ENCODE data around the gene ZDHHC14.
"Not testable (repeated sequence)": the region's sequence is repeated elsewhere in the genome, so short reads cannot be mapped to it uniquely, and the experiment has no call there.

The ZDHHC14 gene

DNA sequence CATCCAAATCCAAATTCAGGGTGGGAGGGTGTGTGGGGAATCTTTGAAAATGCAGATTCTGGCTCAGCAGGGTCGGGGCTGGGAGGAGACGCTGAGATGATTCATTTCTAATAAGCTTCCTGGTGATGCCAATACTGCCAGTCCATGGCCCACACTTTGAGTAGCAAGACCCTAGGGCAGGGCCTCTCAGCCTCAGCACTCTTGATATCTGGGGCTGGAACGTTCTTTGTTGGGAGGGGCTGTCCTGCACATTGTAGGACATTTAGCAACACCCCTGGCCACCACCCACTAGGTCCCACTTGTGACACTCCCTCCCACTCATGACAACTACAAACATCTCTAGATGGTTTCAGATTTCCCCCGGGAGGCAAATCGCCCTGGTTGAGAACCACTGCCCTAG lies 191.0 kb downstream of the ZDHHC14 start:
- no peak overlapping the region for H4K91ac ChIP-seq (ENCODE audit: low read depth, low read length, poor library complexity)
- no peaks in the 10 kb centered on the region for H3K9me3 ChIP-seq (replicated peaks in 1 of 2; ENCODE audit: control insufficient read depth in 2 of 2, insufficient read depth in 1 of 2, low read depth in 1 of 2, low read length in 2 of 2)
- H2BK12ac ChIP-seq (ENCODE audit: low read length): no peak overlapping the region
- H4K8ac ChIP-seq (ENCODE audit: low read depth, low read length): no peak overlapping the region
- H2BK15ac ChIP-seq (ENCODE audit: low read length): no peak overlapping the region
- peaks cover 3% of the 10 kb centered on the region for H3K79me1 ChIP-seq (ENCODE audit: low read depth, low read length)
- no peaks in the 10 kb centered on the region for H3K27me3 ChIP-seq (ENCODE audit: control insufficient read depth in 3 of 3, insufficient read depth in 3 of 3, low read depth in 1 of 3, low read length in 3 of 3)
- no peak overlapping the region for H3K4ac ChIP-seq (ENCODE audit: low read length)
- no peak overlapping the region for H2BK5ac ChIP-seq (ENCODE audit: low read length)
- no peak for DNase-seq (ENCODE audit: low spot score)
- no peak overlapping the region for H3K18ac ChIP-seq (ENCODE audit: low read length)
- peak overlapping the region; percentile 52 for H2AK5ac ChIP-seq (ENCODE audit: low read depth, low read length)
- H2BK120ac ChIP-seq (ENCODE audit: low read depth, low read length): no peak overlapping the region
- H3K23ac ChIP-seq (ENCODE audit: low read depth, low read length, poor library complexity): no peak overlapping the region
- H3K4me1 ChIP-seq (ENCODE audit: control insufficient read depth in 2 of 2, insufficient read depth in 1 of 2, low read depth in 1 of 2, low read length in 2 of 2): peaks cover 0 to 2% of the 10 kb centered on the region in 2 donors
- H3K27ac ChIP-seq (replicated peaks; ENCODE audit: low read length): no peak overlapping the region
- H2AFZ ChIP-seq (ENCODE audit: low read length): no peak overlapping the region
- H3K4me3 ChIP-seq (ENCODE audit: low read length in 2 of 2): no peak overlapping the region
- no peak overlapping the region for H3K14ac ChIP-seq (ENCODE audit: low read length)
- no CpG with 5 or more reads among the region's 5 CpGs for WGBS, 2 donors (ENCODE audit: extremely low coverage in 2 of 2, insufficient read length in 2 of 2, insufficient replicate concordance in 1 of 2)
- H3K36me3 ChIP-seq (replicated peaks in 1 of 2; ENCODE audit: control insufficient read depth in 2 of 2, insufficient read depth in 2 of 2, low read length in 2 of 2): no peaks in the 10 kb centered on the region
- no peak overlapping the region for H3K9ac ChIP-seq (ENCODE audit: low read depth, low read length, poor library complexity)
- no peak overlapping the region for H3K4me2 ChIP-seq (ENCODE audit: insufficient read depth, low read length, poor library complexity, severe bottlenecking)

DNA sequence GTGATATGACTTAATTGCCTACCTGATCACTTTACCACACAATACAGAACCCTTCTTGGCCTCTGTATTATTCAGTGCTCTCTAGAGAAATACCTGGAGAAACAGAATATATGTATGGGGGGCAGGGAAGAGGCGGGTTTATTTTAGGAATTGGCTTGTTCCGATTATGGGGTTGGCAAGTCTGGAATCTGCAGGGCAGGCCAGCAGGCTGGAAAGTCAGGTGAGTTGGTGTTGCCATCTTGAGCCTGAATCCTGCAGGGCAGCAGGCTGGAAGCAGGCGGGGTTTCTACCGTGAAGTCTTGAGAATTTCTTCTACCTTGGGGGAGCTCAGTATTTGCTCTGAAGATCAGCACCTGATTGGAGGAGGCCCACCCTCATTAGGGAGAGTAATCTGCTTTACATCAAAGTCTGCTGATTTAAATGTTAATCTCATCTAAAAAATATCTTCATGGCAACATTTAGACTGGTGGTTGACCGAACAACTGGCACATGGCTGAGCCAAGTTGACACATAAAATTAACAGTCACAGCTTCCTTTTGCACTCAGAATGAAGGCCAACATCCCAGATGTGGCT lies 193.9 kb downstream of the ZDHHC14 start:
- Histone ChIP-seq H3K4ac (ENCODE audit: low read length) (no peak overlapping the region), H3K79me1 (ENCODE audit: low read depth, low read length) (peaks cover 3% of the 10 kb centered on the region), H2AK5ac (ENCODE audit: low read depth, low read length) (no peak overlapping the region), H3K18ac (ENCODE audit: low read length) (no peak overlapping the region), H4K91ac (ENCODE audit: low read depth, low read length, poor library complexity) (no peak overlapping the region), H2BK12ac (ENCODE audit: low read length) (no peak overlapping the region), H2AFZ (ENCODE audit: low read length) (no peak overlapping the region), H3K4me3 (ENCODE audit: low read length in 2 of 2) (no peak overlapping the region), H3K27me3 (ENCODE audit: control insufficient read depth in 3 of 3, insufficient read depth in 3 of 3, low read depth in 1 of 3, low read length in 3 of 3) (no peaks in the 10 kb centered on the region), H2BK120ac (ENCODE audit: low read depth, low read length) (no peak overlapping the region), H3K4me1 (ENCODE audit: control insufficient read depth in 2 of 2, insufficient read depth in 1 of 2, low read depth in 1 of 2, low read length in 2 of 2) (peaks cover 0 to 2% of the 10 kb centered on the region in 2 donors), H2BK15ac (ENCODE audit: low read length) (no peak overlapping the region), H4K8ac (ENCODE audit: low read depth, low read length) (no peak overlapping the region), H3K4me2 (ENCODE audit: insufficient read depth, low read length, poor library complexity, severe bottlenecking) (no peak overlapping the region), H3K23ac (ENCODE audit: low read depth, low read length, poor library complexity) (no peak overlapping the region), H2BK5ac (ENCODE audit: low read length) (no peak overlapping the region), H3K36me3 (replicated peaks in 1 of 2; ENCODE audit: control insufficient read depth in 2 of 2, insufficient read depth in 2 of 2, low read length in 2 of 2) (no peaks in the 10 kb centered on the region), H3K9me3 (replicated peaks in 1 of 2; ENCODE audit: control insufficient read depth in 2 of 2, insufficient read depth in 1 of 2, low read depth in 1 of 2, low read length in 2 of 2) (no peaks in the 10 kb centered on the region), H3K27ac (replicated peaks; ENCODE audit: low read length) (no peak overlapping the region), H3K14ac (ENCODE audit: low read length) (no peak overlapping the region), H3K9ac (ENCODE audit: low read depth, low read length, poor library complexity) (no peak overlapping the region)
- WGBS, 2 donors (ENCODE audit: extremely low coverage in 2 of 2, insufficient read length in 2 of 2, insufficient replicate concordance in 1 of 2): no CpG with 5 or more reads among the region's 5 CpGs
- no peak for DNase-seq (ENCODE audit: low spot score)

- Histone ChIP-seq H2BK12ac (ENCODE audit: low read length) (no peak overlapping the region), H3K9ac (ENCODE audit: low read depth, low read length, poor library complexity) (no peak overlapping the region), H3K27ac (replicated peaks; ENCODE audit: low read length) (no peak overlapping the region), H2AK5ac (ENCODE audit: low read depth, low read length) (no peak overlapping the region), H3K18ac (ENCODE audit: low read length) (no peak overlapping the region), H3K4ac (ENCODE audit: low read length) (no peak overlapping the region), H3K14ac (ENCODE audit: low read length) (no peak overlapping the region), H3K9me3 (replicated peaks in 1 of 2; ENCODE audit: control insufficient read depth in 2 of 2, insufficient read depth in 1 of 2, low read depth in 1 of 2, low read length in 2 of 2) (no peaks in the 10 kb centered on the region), H2BK15ac (ENCODE audit: low read length) (no peak overlapping the region), H4K8ac (ENCODE audit: low read depth, low read length) (no peak overlapping the region), H2BK120ac (ENCODE audit: low read depth, low read length) (no peak overlapping the region), H2BK5ac (ENCODE audit: low read length) (no peak overlapping the region), H3K4me2 (ENCODE audit: insufficient read depth, low read length, poor library complexity, severe bottlenecking) (no peak overlapping the region), H2AFZ (ENCODE audit: low read length) (no peak overlapping the region), H3K27me3 (ENCODE audit: control insufficient read depth in 3 of 3, insufficient read depth in 3 of 3, low read depth in 1 of 3, low read length in 3 of 3) (no peaks in the 10 kb centered on the region), H3K4me3 (ENCODE audit: low read length in 2 of 2) (no peak overlapping the region), H3K4me1 (ENCODE audit: control insufficient read depth in 2 of 2, insufficient read depth in 1 of 2, low read depth in 1 of 2, low read length in 2 of 2) (peaks cover 0 to 2% of the 10 kb centered on the region in 2 donors), H3K79me1 (ENCODE audit: low read depth, low read length) (peaks cover 3% of the 10 kb centered on the region), H4K91ac (ENCODE audit: low read depth, low read length, poor library complexity) (no peak overlapping the region), H3K23ac (ENCODE audit: low read depth, low read length, poor library complexity) (no peak overlapping the region), H3K36me3 (replicated peaks in 1 of 2; ENCODE audit: control insufficient read depth in 2 of 2, insufficient read depth in 2 of 2, low read length in 2 of 2) (no peaks in the 10 kb centered on the region)
- WGBS, 2 donors (ENCODE audit: extremely low coverage in 2 of 2, insufficient read length in 2 of 2, insufficient replicate concordance in 1 of 2): no CpG with 5 or more reads among the region's 9 CpGs
- DNase-seq (ENCODE audit: low spot score): no peak
These were observed 194.6 kb downstream of the ZDHHC14 start for GRCh38 chr6:157575436-157576145.

DNA sequence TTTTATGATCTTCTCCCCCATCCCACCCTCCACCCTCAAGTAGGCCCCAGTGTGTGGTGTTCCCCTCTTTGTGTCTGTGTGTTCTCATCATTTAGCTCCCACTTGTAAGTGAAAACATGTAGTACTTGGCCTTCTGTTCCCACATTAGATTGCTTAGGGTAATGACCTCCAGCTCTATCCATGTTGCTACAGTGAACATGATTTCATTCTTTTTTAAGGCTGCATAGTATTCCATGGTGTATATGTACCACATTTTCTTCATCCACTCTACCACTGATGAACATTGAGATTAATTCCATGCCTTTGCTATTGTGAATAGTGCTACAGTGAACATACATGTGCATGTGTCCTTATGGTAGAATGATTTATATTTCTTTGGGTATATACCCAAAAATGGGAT lies 196.0 kb downstream of the ZDHHC14 start:
- H2BK15ac ChIP-seq (ENCODE audit: low read length); H2BK5ac ChIP-seq (ENCODE audit: low read length); H4K91ac ChIP-seq (ENCODE audit: low read depth, low read length, poor library complexity); H3K27ac ChIP-seq (replicated peaks; ENCODE audit: low read length); H2AFZ ChIP-seq (ENCODE audit: low read length); H3K4me2 ChIP-seq (ENCODE audit: insufficient read depth, low read length, poor library complexity, severe bottlenecking); H2BK12ac ChIP-seq (ENCODE audit: low read length); H3K18ac ChIP-seq (ENCODE audit: low read length); H3K36me3 ChIP-seq (replicated peaks in 1 of 2; ENCODE audit: control insufficient read depth in 2 of 2, insufficient read depth in 2 of 2, low read length in 2 of 2); H3K23ac ChIP-seq (ENCODE audit: low read depth, low read length, poor library complexity); H3K4ac ChIP-seq (ENCODE audit: low read length); H3K27me3 ChIP-seq (ENCODE audit: control insufficient read depth in 3 of 3, insufficient read depth in 3 of 3, low read depth in 1 of 3, low read length in 3 of 3); H3K14ac ChIP-seq (ENCODE audit: low read length); H4K8ac ChIP-seq (ENCODE audit: low read depth, low read length); H2AK5ac ChIP-seq (ENCODE audit: low read depth, low read length); H3K9ac ChIP-seq (ENCODE audit: low read depth, low read length, poor library complexity); H3K4me1 ChIP-seq (ENCODE audit: control insufficient read depth in 2 of 2, insufficient read depth in 1 of 2, low read depth in 1 of 2, low read length in 2 of 2); H3K79me1 ChIP-seq (ENCODE audit: low read depth, low read length); H3K4me3 ChIP-seq (ENCODE audit: low read length in 2 of 2); DNase-seq (ENCODE audit: low spot score); H2BK120ac ChIP-seq (ENCODE audit: low read depth, low read length); H3K9me3 ChIP-seq (replicated peaks in 1 of 2; ENCODE audit: control insufficient read depth in 2 of 2, insufficient read depth in 1 of 2, low read depth in 1 of 2, low read length in 2 of 2): not testable (repeated sequence)
